ENCODE data around the gene NRF1.

Gene NRF1

GRCh38 chr7:129686063-129686462 is 74.5 kb downstream of the NRF1 start:
- DNase-seq, result no peak

DNA sequence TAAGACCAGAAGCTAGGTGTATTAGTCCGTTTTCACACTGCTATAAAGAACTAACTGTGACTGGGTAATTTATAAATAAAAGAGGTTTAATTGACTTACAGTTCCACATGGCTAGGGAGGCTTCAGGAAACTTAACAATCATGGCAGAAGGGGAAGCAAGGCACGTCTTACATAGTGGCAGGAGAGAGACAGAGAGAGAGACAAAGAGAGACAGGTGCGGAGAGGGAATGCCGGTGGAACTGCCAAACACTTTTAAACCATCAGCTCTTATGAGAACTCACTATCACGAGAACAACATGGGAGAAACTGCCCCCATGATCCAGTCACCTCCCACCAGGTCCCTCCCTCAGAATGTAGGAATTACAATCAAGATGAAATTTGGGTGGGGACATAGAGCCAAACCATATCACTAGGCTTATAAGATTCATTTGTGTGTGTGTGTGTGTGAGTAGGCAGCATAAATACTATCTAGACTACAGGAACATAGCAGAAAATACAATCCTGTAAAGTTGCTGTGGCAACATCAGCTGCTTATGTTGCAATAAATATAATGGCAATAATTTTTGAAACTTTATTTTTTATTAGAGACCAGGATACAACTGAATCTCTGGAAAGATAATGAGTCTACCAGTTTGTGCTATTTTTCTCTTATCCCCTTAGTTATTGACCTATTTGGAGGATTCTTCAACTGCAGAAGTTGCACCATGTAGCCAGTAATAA is 77.1 kb downstream of the NRF1 start:
- no peak for DNase-seq

- DNase-seq, result no peak
Measured at GRCh38 chr7:129689995-129690581, 78.6 kb downstream of the NRF1 start.

DNA sequence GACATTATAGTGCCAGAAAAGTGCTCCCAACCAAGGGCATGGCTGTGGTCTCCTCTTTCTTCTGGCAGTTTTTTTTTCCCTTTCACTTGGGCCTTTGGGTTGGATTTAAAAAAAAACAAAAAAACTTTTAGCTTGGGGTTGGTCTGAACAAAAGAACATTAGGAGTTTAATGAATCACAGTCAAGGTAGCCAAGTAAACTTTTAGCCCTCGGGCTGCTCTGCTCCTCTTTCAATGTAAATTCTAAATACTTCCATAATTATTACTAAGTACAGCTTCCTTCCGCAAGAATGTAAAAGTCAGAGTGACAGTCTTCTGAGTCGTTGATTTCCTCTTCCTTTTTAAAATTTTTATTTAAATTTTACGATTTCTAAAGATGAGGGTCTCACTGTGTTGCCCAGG is 79.2 kb downstream of the NRF1 start:
- no peak for DNase-seq

GRCh38 chr7:129698516-129699418 is 87.2 kb downstream of the NRF1 start:
- no peak for DNase-seq

DNA sequence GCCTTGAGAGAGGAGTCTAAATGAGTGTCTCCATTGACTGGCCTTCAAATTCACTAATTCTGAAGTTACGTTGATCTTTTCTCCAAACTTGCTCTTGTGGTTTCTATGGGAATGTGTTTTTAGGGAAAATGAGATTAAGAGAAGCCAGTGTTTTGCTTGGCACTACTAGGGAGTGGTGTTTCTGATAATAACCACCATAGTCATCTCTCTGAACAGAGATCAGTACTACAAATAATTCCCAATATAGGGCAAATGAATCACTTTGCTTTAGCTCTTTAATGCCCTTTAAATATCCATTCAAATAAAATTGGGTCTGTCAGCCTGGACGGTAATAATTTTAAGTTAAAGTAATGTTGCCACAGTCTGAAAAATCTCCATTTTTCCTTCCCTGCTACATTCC is 90.8 kb downstream of the NRF1 start:
- no peak for DNase-seq

GRCh38 chr7:129702761-129703338 is 91.3 kb downstream of the NRF1 start:
- DNase-seq, result no peak

- no peak for DNase-seq
Measured at GRCh38 chr7:129703751-129704150, 92.2 kb downstream of the NRF1 start.

- no peak for DNase-seq
Measured at GRCh38 chr7:129707910-129708499, 96.5 kb downstream of the NRF1 start.

DNA sequence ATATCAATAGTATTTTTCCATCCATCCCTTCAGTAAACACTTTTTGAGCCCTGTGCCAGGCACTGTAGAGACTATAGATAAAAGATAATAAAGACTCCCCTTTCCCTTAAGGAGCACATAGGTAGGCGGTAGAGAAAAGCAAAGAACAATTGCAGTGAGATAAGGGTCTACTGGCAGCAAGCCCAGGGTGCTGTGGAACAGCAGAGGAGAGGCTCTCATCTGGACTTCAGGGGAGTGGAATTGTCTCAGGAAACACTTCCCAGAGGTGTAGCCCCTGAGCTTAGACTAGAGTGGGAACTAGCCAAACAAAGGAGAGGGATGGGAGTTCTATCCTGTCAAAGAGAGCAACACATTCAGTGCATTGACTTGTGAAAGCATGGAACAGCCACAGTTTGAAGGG is 102.0 kb downstream of the NRF1 start:
- no peak for DNase-seq

- no peak for DNase-seq
Measured at GRCh38 chr7:129714514-129715063, 103.1 kb downstream of the NRF1 start.

DNA sequence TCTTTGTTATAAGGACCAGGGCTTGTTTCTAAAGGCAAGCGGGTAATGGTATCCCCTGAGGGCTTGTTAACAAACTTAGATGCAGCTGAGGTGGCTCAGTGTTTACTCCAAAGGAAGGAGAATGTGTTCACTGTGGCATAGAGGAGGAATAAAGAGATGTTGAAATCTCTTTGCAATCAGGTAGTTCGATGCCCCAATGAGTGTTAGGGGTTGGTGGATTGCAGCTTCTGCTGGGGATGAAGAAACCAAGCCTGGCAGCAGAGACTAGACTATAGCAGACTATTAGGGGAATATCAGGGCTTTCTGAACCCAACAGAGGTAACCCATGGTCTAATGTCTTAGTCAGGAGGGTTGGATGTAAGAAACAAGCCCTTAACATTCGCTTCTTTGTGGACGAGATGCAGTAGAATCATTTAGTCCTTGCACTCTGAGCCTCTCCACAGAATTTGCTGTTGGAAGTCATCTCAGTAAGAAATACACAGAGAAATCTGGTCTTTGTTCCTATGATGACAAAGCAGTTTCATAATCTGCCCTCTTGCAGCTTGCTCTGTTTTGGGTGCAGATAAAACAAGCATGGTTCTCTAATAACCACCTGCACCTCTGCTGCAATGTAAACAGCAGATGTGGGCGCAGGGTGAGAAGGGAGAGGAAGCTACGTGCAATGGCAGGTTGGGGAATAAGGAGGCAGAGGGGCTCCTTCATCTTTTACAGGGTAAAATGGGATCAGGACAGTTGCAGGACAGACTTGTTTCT is 108.6 kb downstream of the NRF1 start:
- no peak for DNase-seq

DNA sequence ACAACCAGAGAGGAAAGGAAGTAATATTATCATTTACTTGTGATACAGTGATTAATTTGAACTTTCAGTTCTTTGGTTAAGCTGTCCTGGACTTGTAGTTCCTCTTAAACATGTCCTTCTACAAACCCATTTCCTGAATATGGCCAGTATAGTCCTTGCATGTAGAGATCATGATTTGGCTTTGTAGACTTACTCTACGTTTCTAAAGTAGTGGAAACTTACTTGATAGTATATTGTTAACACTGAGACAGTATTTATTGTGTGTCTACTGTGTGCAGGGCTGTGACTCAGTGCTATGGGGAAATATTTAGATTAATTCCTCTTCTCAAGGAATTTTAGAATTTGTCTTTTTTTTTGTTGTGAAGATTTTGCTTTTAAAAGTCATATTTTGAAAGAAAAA is 109.5 kb downstream of the NRF1 start:
- no peak for DNase-seq

GRCh38 chr7:129723679-129724078 is 112.2 kb downstream of the NRF1 start:
- DNase-seq, result no peak

GRCh38 chr7:129724796-129725195 is 113.3 kb downstream of the NRF1 start:
- DNase-seq, result no peak

GRCh38 chr7:129728875-129729467 is 117.5 kb downstream of the NRF1 start:
- DNase-seq, result no peak

DNA sequence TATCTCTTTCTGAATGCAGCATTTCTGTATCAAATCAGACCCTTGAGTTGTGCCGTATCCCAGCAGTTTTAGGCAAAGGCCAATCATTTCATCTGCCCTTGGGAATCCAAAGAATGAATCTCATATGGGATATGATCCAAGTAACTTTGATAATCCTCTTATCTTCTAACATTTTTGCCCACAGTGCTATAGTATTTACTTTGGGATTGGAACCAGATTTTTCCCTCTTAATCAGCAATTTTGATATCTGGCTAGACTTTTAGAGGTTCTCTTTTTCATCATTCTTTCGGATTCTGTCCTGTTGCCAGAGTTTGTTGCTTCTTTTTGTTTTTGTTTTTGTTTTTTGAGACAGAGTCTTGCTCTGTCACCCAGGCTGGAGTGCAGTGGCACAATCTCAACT is 118.0 kb downstream of the NRF1 start:
- no peak for DNase-seq

GRCh38 chr7:129730159-129730558 is 118.6 kb downstream of the NRF1 start:
- DNase-seq, result no peak

GRCh38 chr7:129734400-129734799 is 122.9 kb downstream of the NRF1 start:
- DNase-seq, result no peak

DNA sequence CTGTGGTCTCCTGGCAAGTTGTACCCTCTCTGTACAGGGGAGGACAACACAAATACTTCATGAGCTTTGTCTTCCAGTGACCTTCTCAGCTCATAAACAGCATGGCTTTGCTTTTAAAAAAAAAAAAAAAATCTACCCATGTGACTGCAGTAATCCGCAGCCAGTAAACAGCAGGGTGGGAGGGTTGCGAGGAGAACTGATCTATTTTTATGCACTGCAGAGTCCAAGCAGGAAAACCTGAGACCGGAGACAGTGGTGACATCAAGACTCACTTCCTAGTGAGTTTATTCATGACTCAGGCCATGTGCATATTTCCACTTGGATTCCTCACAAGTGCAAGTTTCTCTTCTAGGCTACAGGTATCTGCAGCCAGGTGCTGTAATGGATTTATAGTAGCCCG is 127.9 kb downstream of the NRF1 start:
- DNase-seq, result no peak

- no peak for DNase-seq
Measured at GRCh38 chr7:129740574-129741410, 129.3 kb downstream of the NRF1 start.

All from hippocampal formation (tissue), 2 donors.